ENCODE results near the gene FBXW8.
"Not testable (repeated sequence)": the region's sequence is repeated elsewhere in the genome, so short reads cannot be mapped to it uniquely, and the experiment has no call there.

FBXW8 gene

GRCh38 chr12:117042171-117042842 is 131.6 kb downstream of the FBXW8 start:
- DNase-seq = no peak

GRCh38 chr12:117042862-117043261 is 132.1 kb downstream of the FBXW8 start:
- no peak for DNase-seq

- no peak for DNase-seq
Measured at GRCh38 chr12:117044311-117044710, 133.6 kb downstream of the FBXW8 start.

- peak; percentile 71 for DNase-seq
Measured at GRCh38 chr12:117044790-117045159, 134.0 kb downstream of the FBXW8 start.

- DNase-seq = peak; percentile 99
Measured at GRCh38 chr12:117045160-117046010, 134.6 kb downstream of the FBXW8 start.

GRCh38 chr12:117046011-117046369 is 135.2 kb downstream of the FBXW8 start:
- DNase-seq = no peak

- DNase-seq = no peak
Measured at GRCh38 chr12:117046425-117046824, 135.7 kb downstream of the FBXW8 start.

- no peak for DNase-seq
Measured at GRCh38 chr12:117046861-117047530, 136.2 kb downstream of the FBXW8 start.

- DNase-seq = no peak
Measured at GRCh38 chr12:117047810-117048584, 137.2 kb downstream of the FBXW8 start.

- DNase-seq = no peak
Measured at GRCh38 chr12:117048585-117048904, 137.8 kb downstream of the FBXW8 start.

GRCh38 chr12:117049295-117049694 is 138.5 kb downstream of the FBXW8 start:
- no peak for DNase-seq

GRCh38 chr12:117050060-117050459 is 139.3 kb downstream of the FBXW8 start:
- DNase-seq = no peak

GRCh38 chr12:117051380-117051779 is 140.6 kb downstream of the FBXW8 start:
- DNase-seq = no peak

GRCh38 chr12:117052386-117053049 is 141.8 kb downstream of the FBXW8 start:
- peak; percentile 35 for DNase-seq

GRCh38 chr12:117053050-117053400 is 142.3 kb downstream of the FBXW8 start:
- DNase-seq = no peak

- DNase-seq = no peak
Measured at GRCh38 chr12:117053597-117054201, 142.9 kb downstream of the FBXW8 start.

- no peak for DNase-seq
Measured at GRCh38 chr12:117054279-117054678, 143.5 kb downstream of the FBXW8 start.

GRCh38 chr12:117057626-117058025 is 146.9 kb downstream of the FBXW8 start:
- DNase-seq = not testable (repeated sequence)

GRCh38 chr12:117058442-117059072 is 147.8 kb downstream of the FBXW8 start:
- DNase-seq = no peak

GRCh38 chr12:117059156-117059555 is 148.4 kb downstream of the FBXW8 start:
- DNase-seq = no peak

GRCh38 chr12:117060246-117060928 is 149.6 kb downstream of the FBXW8 start:
- DNase-seq = no peak
